Measurements from ENCODE around the gene NDUFB5. TPM values are rescaled to one million over a fixed set of nuclear protein-coding genes. Genes with fewer than 3 reads are reported as not detected.

NDUFB5 gene
- total and polyA plus RNA-seq, 2 donors (not counting 1 experiment from before 2014, with no cell fraction given): 16.1 to 52.9 TPM

DNA sequence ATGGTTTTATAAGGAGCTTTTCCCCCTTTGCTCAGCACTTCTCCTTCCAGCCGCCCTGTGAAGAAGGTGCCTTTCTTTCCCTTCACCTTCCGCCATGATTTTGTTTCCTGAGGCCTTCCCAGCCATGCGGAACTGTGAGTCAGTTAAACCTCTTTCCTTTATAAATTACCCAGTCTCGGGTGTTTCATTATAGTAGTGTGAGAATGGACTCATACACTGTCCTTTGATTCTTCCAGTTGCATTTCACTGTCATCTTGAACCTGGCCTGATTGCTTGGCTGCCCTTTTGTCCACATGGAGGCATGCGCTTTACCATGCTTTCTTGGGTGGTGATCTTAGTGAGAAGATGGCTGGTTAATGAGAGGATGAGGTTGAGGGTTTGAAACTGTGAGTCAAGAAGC is 71.5 kb downstream of the NDUFB5 start:
- WGBS (ENCODE audit: insufficient coverage): 91% methylated on average over 1 of the region's 5 CpGs
- Mint-ChIP-seq H3K4me1 (no peaks in the 10 kb centered on the region), H3K27me3 (no peaks in the 10 kb centered on the region), H3K9me3 (ENCODE audit: insufficient read depth) (no peaks in the 10 kb centered on the region), H3K27ac (no peak overlapping the region), H3K4me3 (no peak overlapping the region)
- Histone ChIP-seq H3K9ac (ENCODE audit: low read length) (no peak overlapping the region), H3K4me1 (ENCODE audit: control insufficient read depth in 2 of 2, insufficient read depth in 2 of 2, low read length in 2 of 2) (no peaks in the 10 kb centered on the region), H3K4me3 (ENCODE audit: control extremely low read depth in 1 of 5, extremely low read depth in 1 of 5, insufficient read depth in 1 of 5, low read depth in 2 of 5, low read length in 4 of 5) (no peak overlapping the region), H3K27ac (ENCODE audit: low read length in 2 of 2) (no peak overlapping the region), H3K36me3 (replicated peaks in 1 of 2; ENCODE audit: control extremely low read depth in 1 of 2, control insufficient read depth in 1 of 2, extremely low read depth in 1 of 2, insufficient read depth in 2 of 2, low read length in 1 of 2) (no peaks in the 10 kb centered on the region), H3K9me3 (ENCODE audit: control extremely low read depth in 1 of 3, control insufficient read depth in 2 of 3, insufficient read depth in 1 of 3, low read length in 2 of 3) (no peaks in the 10 kb centered on the region), H4K20me1 (ENCODE audit: control insufficient read depth, insufficient read depth, low read length, poor library complexity, severe bottlenecking) (no peaks in the 10 kb centered on the region), H3K27me3 (replicated peaks in 1 of 4; ENCODE audit: control extremely low read depth in 1 of 4, control insufficient read depth in 3 of 4, insufficient read depth in 4 of 4, low read length in 3 of 4) (no peaks in the 10 kb centered on the region), H2AFZ (ENCODE audit: insufficient read depth, low read depth, low read length, poor library complexity, severe bottlenecking) (no peak overlapping the region), H3K4me2 (replicated peaks; ENCODE audit: low read depth, low read length, poor library complexity, severe bottlenecking) (no peak overlapping the region), H3K79me2 (ENCODE audit: control insufficient read depth, insufficient read depth, low read length) (peaks cover 26% of the 10 kb centered on the region)
- no peak for TF ChIP-seq EZH2 (IDR thresholded peaks at IDR 0.05; ENCODE audit: borderline replicate concordance, insufficient read depth, low read depth, low read length, poor library complexity, severe bottlenecking)
- TF ChIP-seq, protein P1, sequence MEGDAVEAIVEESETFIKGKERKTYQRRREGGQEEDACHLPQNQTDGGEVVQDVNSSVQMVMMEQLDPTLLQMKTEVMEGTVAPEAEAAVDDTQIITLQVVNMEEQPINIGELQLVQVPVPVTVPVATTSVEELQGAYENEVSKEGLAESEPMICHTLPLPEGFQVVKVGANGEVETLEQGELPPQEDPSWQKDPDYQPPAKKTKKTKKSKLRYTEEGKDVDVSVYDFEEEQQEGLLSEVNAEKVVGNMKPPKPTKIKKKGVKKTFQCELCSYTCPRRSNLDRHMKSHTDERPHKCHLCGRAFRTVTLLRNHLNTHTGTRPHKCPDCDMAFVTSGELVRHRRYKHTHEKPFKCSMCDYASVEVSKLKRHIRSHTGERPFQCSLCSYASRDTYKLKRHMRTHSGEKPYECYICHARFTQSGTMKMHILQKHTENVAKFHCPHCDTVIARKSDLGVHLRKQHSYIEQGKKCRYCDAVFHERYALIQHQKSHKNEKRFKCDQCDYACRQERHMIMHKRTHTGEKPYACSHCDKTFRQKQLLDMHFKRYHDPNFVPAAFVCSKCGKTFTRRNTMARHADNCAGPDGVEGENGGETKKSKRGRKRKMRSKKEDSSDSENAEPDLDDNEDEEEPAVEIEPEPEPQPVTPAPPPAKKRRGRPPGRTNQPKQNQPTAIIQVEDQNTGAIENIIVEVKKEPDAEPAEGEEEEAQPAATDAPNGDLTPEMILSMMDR (IDR thresholded peaks at IDR 0.05): no peak
- POLR2A ChIA-PET: no interaction called here
- intact Hi-C loops (cut with micrococcal nuclease): no loop called here
- CTCF ChIA-PET: no interaction called here
- ATAC-seq (ENCODE audit: low read depth): no peak
- no peak for DNase-seq

Small RNA genes within 50 kb of the gene (small RNA-seq; reads per million reads assigned to genes)
- gene AC090425.1 (ENCODE audit: insufficient read length, low read depth, low replicate concordance) (not detected), gene RF01210 (ENCODE audit: insufficient read length, low read depth, low replicate concordance) (not detected)

Other genes starting within 250 kb of the NDUFB5 start
- gene GNB4, start 153.3 kb upstream of the NDUFB5 start, total RNA-seq: 24.0 and 24.6 TPM in 2 replicates
- gene GNB4, start 153.3 kb upstream of the NDUFB5 start, polyA plus RNA-seq: 7.6 and 15.2 TPM in 2 replicates
- gene ACTL6A, start 41.9 kb upstream of the NDUFB5 start, total RNA-seq: 48.5 and 55.1 TPM in 2 replicates
- 26.2 and 64.8 TPM in 2 replicates for gene ACTL6A, start 41.9 kb upstream of the NDUFB5 start, polyA plus RNA-seq
- gene MRPL47, start 156 bp upstream of the NDUFB5 start, total RNA-seq: 20.2 and 22.0 TPM in 2 replicates
- 7.5 and 12.9 TPM in 2 replicates for gene MRPL47, start 156 bp upstream of the NDUFB5 start, polyA plus RNA-seq
- gene USP13, start 48.2 kb downstream of the NDUFB5 start, total RNA-seq: 11.9 and 13.2 TPM in 2 replicates
- gene USP13, start 48.2 kb downstream of the NDUFB5 start, polyA plus RNA-seq: 1.9 and 4.1 TPM in 2 replicates